ENCODE data around the gene APOBEC3H. TPM values are rescaled to one million over a fixed set of nuclear protein-coding genes. Genes with fewer than 3 reads are reported as not detected.

The APOBEC3H gene
- total and polyA plus RNA-seq, 2 experiments from 2014 or later, result not detected

- no peak overlapping the region for H3K27ac Mint-ChIP-seq
- H3K4me3 Mint-ChIP-seq, result no peak overlapping the region
- ATAC-seq, result no peak
- H3K9me3 Mint-ChIP-seq, result no peaks in the 10 kb centered on the region
- no peaks in the 10 kb centered on the region for H3K27me3 ChIP-seq (ENCODE audit: insufficient read depth)
- H2AFZ ChIP-seq, result peak overlapping the region; percentile 28; the same call in 1 of the 2 replicates
- no peaks in the 10 kb centered on the region for H3K9me2 ChIP-seq (ENCODE audit: insufficient read depth)
- H3K36me3 ChIP-seq (ENCODE audit: insufficient read depth), result no peaks in the 10 kb centered on the region
- DNase-seq (ENCODE audit: low spot score), result no peak
- H3K4me1 Mint-ChIP-seq, result peaks cover 20% of the 10 kb centered on the region
- H3K27ac ChIP-seq (ENCODE audit: low read depth), result no peak overlapping the region
- H3K4me3 ChIP-seq, result no peak overlapping the region
- TF ChIP-seq EZH2phosphoT487 (IDR thresholded peaks at IDR 0.05; ENCODE audit: unreplicated experiment) (no peak), STAT1 (IDR thresholded peaks at IDR 0.05; ENCODE audit: unreplicated experiment) (no peak), EZH2 (IDR thresholded peaks at IDR 0.05; ENCODE audit: low read depth, unreplicated experiment) (no peak), JUNB (IDR thresholded peaks at IDR 0.05; ENCODE audit: unreplicated experiment) (no peak), ETS1 (IDR thresholded peaks at IDR 0.05) (no peak), CREB1 (CRISPR knock-in tag; IDR thresholded peaks at IDR 0.05; ENCODE audit: low read depth) (no peak), ZNF462 (CRISPR knock-in tag; IDR thresholded peaks at IDR 0.05) (no peak), REST (IDR thresholded peaks at IDR 0.05; ENCODE audit: unreplicated experiment) (no peak), POLR2AphosphoS5 (IDR thresholded peaks at IDR 0.05; ENCODE audit: low read depth) (no peak), ZNF331 (CRISPR knock-in tag; IDR thresholded peaks at IDR 0.05; ENCODE audit: low read depth) (no peak), NANOG (IDR thresholded peaks at IDR 0.05; ENCODE audit: borderline replicate concordance) (no peak), CTCF (conservative IDR thresholded peaks at IDR 0.05; ENCODE audit: low read depth in 2 of 2) (no peak), ZNF114 (CRISPR knock-in tag; IDR thresholded peaks at IDR 0.05) (no peak)
- H3K36me3 Mint-ChIP-seq (ENCODE audit: low read depth), result no peaks in the 10 kb centered on the region
- H3K4me2 ChIP-seq, result no peak overlapping the region
- H3K79me2 ChIP-seq (replicated peaks; ENCODE audit: insufficient read depth), result no peaks in the 10 kb centered on the region
- peaks cover 18% of the 10 kb centered on the region; the same call in 1 of the 2 replicates for H3K4me1 ChIP-seq (ENCODE audit: insufficient read depth)
- H3K27me3 Mint-ChIP-seq (ENCODE audit: insufficient read depth, low read depth, poor library complexity), result peaks cover 24% of the 10 kb centered on the region
- H4K20me1 ChIP-seq (replicated peaks; ENCODE audit: insufficient read depth), result no peaks in the 10 kb centered on the region
- H3F3A ChIP-seq (replicated peaks; ENCODE audit: low read depth), result 0 out of 2 replicates have a peak, but pooled peaks cover 3% of the 10 kb centered on the region
Observed at GRCh38 chr22:39094717-39095389, 2.2 kb upstream of the APOBEC3H start.
